ENCODE measurements around the gene PBX3. TPM values are rescaled to one million over a fixed set of nuclear protein-coding genes. Genes with fewer than 3 reads are reported as not detected.

PBX3 gene
- total RNA-seq, 1 experiment from 2014 or later, result 46.0 TPM

DNA sequence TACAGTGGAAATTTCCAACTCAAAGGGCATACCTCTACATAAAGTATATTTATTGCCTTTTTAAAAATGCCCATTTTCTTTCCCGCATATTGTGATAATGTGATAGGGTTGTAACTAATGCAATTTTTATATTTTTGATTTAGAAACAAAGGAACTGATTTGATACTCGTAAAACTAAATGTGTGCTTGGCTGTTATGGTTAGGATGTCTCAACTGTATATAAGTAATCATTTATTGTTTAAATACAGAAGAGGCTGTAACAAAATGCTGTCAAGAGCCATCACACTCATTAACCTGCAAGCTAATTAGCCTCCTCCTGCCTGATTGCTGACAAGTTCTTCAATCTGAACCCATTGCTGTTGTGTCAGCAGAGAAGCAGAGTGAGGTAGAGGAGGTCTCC, 149.2 kb downstream of the PBX3 start:
- H3T11ph ChIP-seq (ENCODE audit: low read length), result no peak overlapping the region
- no peak overlapping the region for H2BK5ac ChIP-seq (ENCODE audit: insufficient read length, low read length)
- Mint-ChIP-seq H3K36me3 (ENCODE audit: insufficient read depth in 1 of 3, low read depth in 3 of 3) (no peaks in the 10 kb centered on the region), H3K27me3 (ENCODE audit: low read depth) (no peaks in the 10 kb centered on the region), H3K4me1 (peaks cover 44 to 53% of the 10 kb centered on the region in 2 experiments), H3K4me3 (no peak overlapping the region), H3K9me3 (no peaks in the 10 kb centered on the region), H3K27ac (no peak overlapping the region; a peak in 2 of 7 replicates)
- H3K18ac ChIP-seq (ENCODE audit: insufficient read length, low read depth, low read length), result no peak overlapping the region
- H3K23ac ChIP-seq (ENCODE audit: insufficient read length, low read depth, low read length), result no peak overlapping the region
- H2AK5ac ChIP-seq (ENCODE audit: insufficient read length, low read length), result no peak overlapping the region
- H3K9me3 ChIP-seq (ENCODE audit: control insufficient read depth, low read depth, low read length), result no peaks in the 10 kb centered on the region
- H4K8ac ChIP-seq (replicated peaks; ENCODE audit: insufficient read length, low read depth, low read length), result no peak overlapping the region
- peaks cover 2% of the 10 kb centered on the region; the same call in 1 of the 2 replicates for H3K79me2 ChIP-seq (ENCODE audit: insufficient read depth, low read length)
- no CpG with 5 or more reads among the region's 2 CpGs for WGBS (ENCODE audit: extremely low coverage, insufficient read length, low lambda C conversion rate)
- no peaks in the 10 kb centered on the region for H3K23me2 ChIP-seq (ENCODE audit: insufficient read length, low read depth, low read length, poor library complexity, severe bottlenecking)
- H3K79me1 ChIP-seq (ENCODE audit: insufficient read depth, low read depth, low read length, poor library complexity, severe bottlenecking), result no peaks in the 10 kb centered on the region
- no peak overlapping the region for H2BK12ac ChIP-seq (ENCODE audit: insufficient read length, low read depth, low read length)
- no peak overlapping the region for H3K4me2 ChIP-seq (ENCODE audit: insufficient read depth, insufficient read length, low read length)
- no peaks in the 10 kb centered on the region for H3K27me3 ChIP-seq (ENCODE audit: insufficient read depth, low read length)
- no peak overlapping the region for H3K56ac ChIP-seq (ENCODE audit: insufficient read length, low read depth, low read length)
- no peaks in the 10 kb centered on the region for H4K20me1 ChIP-seq (ENCODE audit: control insufficient read depth, insufficient read depth, insufficient read length)
- DNase-seq, result no peak
- H3K14ac ChIP-seq (ENCODE audit: insufficient read depth, low read length), result no peak overlapping the region
- no peak overlapping the region for H4K91ac ChIP-seq (ENCODE audit: insufficient read length, low read depth, low read length)
- peaks cover 2% of the 10 kb centered on the region; the same call in 1 of the 2 replicates for H3K4me1 ChIP-seq (ENCODE audit: insufficient read depth, low read length)
- H3K4ac ChIP-seq (ENCODE audit: low read depth, low read length), result no peak overlapping the region
- no peak overlapping the region for H2BK15ac ChIP-seq (ENCODE audit: low read depth, low read length)
- H2BK120ac ChIP-seq (ENCODE audit: low read depth, low read length, poor library complexity, severe bottlenecking), result no peak overlapping the region
- H3K27ac ChIP-seq (ENCODE audit: insufficient read length, low read depth, low read length), result no peak overlapping the region
- no peak overlapping the region for H2AFZ ChIP-seq (ENCODE audit: low read length)
- no peak overlapping the region for H4K5ac ChIP-seq (ENCODE audit: insufficient read length, low read depth, low read length)
- TF ChIP-seq, protein P1, sequence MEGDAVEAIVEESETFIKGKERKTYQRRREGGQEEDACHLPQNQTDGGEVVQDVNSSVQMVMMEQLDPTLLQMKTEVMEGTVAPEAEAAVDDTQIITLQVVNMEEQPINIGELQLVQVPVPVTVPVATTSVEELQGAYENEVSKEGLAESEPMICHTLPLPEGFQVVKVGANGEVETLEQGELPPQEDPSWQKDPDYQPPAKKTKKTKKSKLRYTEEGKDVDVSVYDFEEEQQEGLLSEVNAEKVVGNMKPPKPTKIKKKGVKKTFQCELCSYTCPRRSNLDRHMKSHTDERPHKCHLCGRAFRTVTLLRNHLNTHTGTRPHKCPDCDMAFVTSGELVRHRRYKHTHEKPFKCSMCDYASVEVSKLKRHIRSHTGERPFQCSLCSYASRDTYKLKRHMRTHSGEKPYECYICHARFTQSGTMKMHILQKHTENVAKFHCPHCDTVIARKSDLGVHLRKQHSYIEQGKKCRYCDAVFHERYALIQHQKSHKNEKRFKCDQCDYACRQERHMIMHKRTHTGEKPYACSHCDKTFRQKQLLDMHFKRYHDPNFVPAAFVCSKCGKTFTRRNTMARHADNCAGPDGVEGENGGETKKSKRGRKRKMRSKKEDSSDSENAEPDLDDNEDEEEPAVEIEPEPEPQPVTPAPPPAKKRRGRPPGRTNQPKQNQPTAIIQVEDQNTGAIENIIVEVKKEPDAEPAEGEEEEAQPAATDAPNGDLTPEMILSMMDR (conservative IDR thresholded peaks at IDR 0.05), result no peak
- H2BK20ac ChIP-seq (ENCODE audit: low read depth, low read length, poor library complexity, severe bottlenecking), result no peak overlapping the region
- H3K9ac ChIP-seq (ENCODE audit: extremely low read depth, insufficient read length, low read length), result no peak overlapping the region
